ENCODE results near the gene FHAD1.

The FHAD1 gene

GRCh38 chr1:15218287-15219279 lies 28.4 kb upstream of the FHAD1 start:
- no peak overlapping the region for H3K4me3 ChIP-seq (ENCODE audit: low read depth, low read length)

DNA sequence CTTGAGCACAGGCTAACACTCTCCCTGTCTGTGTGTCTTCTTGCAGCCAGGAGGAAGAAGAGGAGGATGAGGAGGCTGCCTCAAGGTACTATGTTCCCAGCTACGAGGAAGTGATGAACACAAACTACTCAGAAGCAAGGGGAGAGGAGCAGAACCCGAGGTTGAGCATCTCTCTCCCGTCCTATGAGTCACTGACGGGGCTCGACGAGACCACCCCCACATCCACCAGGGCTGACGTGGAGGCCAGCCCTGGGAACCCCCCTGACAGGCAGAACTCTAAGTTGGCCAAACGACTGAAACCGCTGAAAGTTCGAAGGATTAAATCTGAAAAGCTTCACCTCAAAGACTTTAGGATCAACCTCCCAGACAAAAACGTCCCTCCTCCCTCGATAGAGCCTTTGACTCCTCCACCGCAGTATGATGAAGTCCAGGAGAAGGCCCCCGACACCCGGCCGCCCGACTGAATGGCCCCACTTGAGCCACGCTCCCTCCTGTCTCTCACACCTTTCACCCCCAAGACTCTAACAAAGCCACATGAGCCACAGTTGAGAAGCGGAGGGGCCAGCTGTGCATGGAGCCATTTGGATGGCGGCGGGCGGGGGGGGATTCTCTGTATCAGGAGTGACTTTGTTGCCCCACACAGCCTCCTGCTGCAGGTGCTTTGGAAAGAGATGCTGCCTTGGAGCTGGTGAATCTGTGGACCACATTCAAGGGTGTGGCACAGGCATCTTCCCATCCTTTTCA lies 27.6 kb upstream of the FHAD1 start:
- H3K4me3 ChIP-seq (ENCODE audit: low read depth, low read length) = no peak overlapping the region

DNA sequence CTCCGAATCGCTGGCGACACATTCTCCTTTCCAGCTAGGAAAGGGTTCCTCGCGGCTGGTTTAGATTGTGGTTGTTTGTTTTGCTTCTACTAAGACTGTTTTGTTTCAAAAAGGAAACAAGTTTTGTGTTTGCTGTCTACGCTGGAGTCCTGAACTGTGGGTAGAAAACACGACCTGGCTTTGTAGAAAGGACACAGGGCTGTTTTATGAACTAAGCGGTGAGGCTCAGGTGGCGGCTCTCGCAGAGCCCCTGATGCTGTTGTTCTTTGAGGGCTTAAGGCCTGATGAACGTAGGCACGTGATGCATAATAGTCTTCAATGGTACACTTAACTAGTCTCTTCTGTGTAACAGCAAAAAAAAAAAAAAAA lies 27.0 kb upstream of the FHAD1 start:
- no peak overlapping the region for H3K4me3 ChIP-seq (ENCODE audit: low read depth, low read length)

GRCh38 chr1:15220825-15221431 lies 26.1 kb upstream of the FHAD1 start:
- H3K4me3 ChIP-seq (ENCODE audit: low read depth, low read length) = no peak overlapping the region

DNA sequence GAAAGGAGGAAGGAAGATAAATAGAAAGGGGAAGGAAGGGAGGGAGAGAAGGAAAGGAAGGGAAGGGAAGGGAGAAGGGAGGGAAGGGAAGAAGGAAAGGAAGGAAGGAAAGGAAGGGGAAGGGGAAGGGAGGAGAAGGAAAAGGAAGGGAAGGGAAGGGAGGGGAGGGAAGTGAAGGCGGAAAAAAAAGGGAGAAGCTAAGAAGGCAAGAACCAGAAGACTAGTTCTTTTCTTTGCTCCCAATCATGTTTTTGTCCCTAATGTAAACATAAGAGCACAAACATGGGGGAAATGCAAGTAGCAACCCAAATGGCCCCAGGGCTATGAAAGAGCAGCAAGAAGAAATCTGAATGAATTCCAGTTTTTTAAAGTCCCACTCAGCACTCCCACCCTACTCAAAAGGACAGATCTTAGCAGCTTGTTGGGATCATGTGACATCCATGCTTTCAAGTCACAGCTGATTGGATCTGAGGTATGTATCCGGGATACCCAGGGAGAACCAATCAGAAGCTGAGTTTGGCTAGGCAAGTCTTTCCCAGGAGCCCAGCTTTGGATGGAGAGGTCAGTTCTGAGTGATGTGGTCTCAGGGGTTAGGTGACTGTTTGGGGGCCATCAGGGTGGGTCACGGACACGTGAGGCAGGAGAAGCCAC lies 24.2 kb upstream of the FHAD1 start:
- no peak overlapping the region for H3K4me3 ChIP-seq (ENCODE audit: low read depth, low read length)

DNA sequence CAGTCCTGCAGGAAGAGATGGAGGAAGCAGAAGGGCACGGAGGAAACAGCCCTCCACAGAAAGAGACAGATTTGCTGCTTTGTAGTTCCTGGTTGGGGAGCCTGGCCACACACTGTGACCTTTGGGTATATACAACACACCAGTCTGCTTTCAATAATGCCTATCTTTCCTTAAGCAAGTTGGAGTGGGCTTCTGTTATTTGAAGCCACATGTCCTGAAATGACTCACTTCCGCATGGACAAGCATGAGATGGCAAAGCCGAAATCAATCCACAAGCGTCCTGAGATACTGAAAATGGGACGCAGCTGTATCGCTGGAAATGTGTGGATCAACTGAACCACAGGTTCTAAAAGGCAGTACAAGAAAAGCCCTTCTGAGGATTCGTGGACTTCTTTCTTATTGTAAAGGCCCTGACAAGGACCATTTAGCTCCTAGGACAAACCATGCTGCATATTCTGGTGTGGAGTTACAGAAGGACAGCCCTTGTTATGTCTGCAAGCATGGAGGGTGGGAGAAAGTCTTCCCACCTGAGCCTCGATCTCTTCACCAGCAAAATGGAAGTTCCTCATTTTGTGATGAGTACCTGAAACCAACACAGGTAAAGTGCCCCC lies 22.7 kb upstream of the FHAD1 start:
- H3K4me3 ChIP-seq (ENCODE audit: low read depth, low read length) = no peak overlapping the region

GRCh38 chr1:15224974-15225373 lies 22.0 kb upstream of the FHAD1 start:
- H3K4me3 ChIP-seq (ENCODE audit: low read depth, low read length) = no peak overlapping the region

- no peak overlapping the region for H3K4me3 ChIP-seq (ENCODE audit: low read depth, low read length)
These were observed 21.6 kb upstream of the FHAD1 start for GRCh38 chr1:15225461-15225860.

- H3K4me3 ChIP-seq (ENCODE audit: low read depth, low read length) = no peak overlapping the region
These were observed 20.4 kb upstream of the FHAD1 start for GRCh38 chr1:15226388-15227255.

DNA sequence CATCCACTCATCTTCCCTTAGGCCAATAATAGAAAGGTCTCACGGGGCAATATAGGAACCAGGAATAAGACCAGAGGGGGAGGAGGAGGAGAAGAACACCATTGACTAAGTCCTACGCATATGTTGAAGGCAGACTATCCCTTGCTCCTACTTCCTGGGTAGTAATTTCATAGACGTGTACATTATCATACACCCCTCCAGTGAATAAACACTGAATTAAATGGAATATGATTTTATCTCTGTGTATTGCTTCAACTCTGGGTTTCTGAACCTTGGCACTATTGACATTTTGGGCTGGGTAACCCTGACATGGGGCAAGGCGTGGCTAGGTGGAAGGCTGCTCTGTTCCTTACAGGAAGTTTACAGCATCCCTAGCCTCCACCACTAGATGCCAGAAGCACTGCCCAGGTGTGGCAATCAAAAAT lies 17.3 kb upstream of the FHAD1 start:
- H3K4me3 ChIP-seq (ENCODE audit: low read depth, low read length) = no peak overlapping the region

GRCh38 chr1:15231714-15232201 lies 15.3 kb upstream of the FHAD1 start:
- no peak overlapping the region for H3K4me3 ChIP-seq (ENCODE audit: low read depth, low read length)

GRCh38 chr1:15233689-15234088 lies 13.3 kb upstream of the FHAD1 start:
- no peak overlapping the region for H3K4me3 ChIP-seq (ENCODE audit: low read depth, low read length)

DNA sequence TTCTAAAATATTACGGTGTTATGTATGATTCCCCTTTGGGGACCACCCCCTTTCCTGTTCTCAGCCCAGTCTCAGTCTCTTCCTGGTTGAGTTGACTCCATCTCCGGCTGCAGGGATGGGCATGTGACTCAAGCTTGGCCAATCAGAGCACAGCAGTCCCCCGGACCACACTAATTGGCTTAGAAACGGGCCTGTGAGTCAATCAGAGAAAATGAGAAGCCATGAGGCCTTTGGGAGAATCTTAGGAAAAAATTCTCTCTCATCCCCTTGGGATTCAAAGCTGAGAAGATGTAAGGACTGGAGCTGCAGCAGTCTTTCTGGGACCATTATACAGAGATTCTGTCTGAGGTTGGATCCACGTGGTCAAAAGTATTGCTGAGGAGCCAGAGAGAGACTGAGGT lies 10.7 kb upstream of the FHAD1 start:
- H3K4me3 ChIP-seq (ENCODE audit: low read depth, low read length) = no peak overlapping the region

- no peak overlapping the region for H3K4me3 ChIP-seq (ENCODE audit: low read depth, low read length)
These were observed 10.3 kb upstream of the FHAD1 start for GRCh38 chr1:15236746-15237145.

DNA sequence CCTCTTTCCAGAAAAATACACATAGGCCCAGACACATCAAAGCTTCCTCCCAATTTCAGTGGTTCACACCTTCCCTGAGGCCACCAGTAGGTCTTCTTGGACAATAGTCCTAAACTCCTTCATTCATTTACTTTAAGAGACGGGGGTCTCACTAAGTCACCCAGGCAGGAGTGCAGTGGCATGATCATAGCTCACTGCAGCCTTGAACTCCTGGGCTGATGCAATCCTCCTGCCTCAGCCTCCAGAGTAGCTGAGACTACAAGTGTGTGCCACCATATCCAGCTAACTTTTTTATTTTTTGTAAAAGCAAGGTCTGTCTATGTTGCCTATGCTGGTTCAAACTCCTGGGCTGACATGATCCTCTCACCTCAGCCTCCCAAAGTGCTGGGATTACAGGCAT lies 8.2 kb upstream of the FHAD1 start:
- H3K4me3 ChIP-seq (ENCODE audit: low read depth, low read length) = no peak overlapping the region

GRCh38 chr1:15242766-15243165 lies 4.3 kb upstream of the FHAD1 start:
- no peak overlapping the region for H3K4me3 ChIP-seq (ENCODE audit: low read depth, low read length)

DNA sequence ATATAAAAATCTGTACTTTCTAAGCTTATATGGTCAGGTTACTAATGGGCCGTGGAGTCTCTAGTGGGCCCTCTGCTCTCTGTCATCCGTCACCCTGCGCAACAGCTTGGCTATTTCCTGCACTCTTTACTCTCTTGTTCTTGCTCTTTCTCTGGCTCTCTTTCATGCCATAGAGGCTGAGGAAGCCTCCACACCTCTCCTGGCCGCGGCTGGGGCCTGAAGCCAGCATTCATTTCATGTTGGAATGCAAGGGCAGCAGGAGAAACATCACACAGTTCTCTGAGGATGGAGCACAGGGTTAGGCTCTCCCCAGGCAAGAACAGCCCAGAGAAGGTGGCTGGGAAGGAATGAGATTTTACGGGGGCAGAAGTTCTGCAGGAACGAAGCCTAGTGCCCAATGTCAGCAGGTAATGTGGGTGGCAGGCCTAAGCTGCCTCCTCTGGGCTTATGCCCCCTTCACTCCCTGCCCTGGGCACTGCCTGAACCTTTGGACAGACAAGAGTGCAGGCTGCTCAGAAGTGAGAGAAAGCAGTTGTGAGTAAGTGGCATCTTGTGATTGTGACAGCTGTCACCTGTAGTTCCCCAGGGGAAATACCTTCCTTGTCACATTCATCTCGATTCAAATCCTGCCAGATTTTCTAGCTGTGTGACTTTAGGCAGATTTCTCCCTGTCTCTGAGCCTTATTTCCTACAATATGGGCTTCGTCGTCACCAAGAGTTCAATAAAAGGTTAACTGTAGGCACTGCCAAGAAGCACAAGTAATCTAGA lies 3.6 kb upstream of the FHAD1 start:
- no peak overlapping the region for H3K4me3 ChIP-seq (ENCODE audit: low read depth, low read length)

GRCh38 chr1:15244813-15245212 lies 2.2 kb upstream of the FHAD1 start:
- H3K4me3 ChIP-seq (ENCODE audit: low read depth, low read length) = no peak overlapping the region

All from iPS-11a (cell line).